Mammary epithelial cell (primary cell): ENCODE measurements around the gene SEMA3A.

Experiments
- EZH2 ChIP-seq: IDR thresholded peaks from 2 replicates; pipeline ENCODE4 v1.6.1; 2012; ENCODE audit warnings: low read length, inconsistent platforms, borderline replicate concordance
- TF ChIP-seq, protein P1 (sequence below), 2 donors: IDR thresholded peaks in 1 of 2; conservative IDR thresholded peaks in 1 of 2; 2 replicates each; pipeline ENCODE4 v1.5.1; 2011 to 2012; ENCODE audit warnings: inconsistent platforms in 2 of 2, low read length in 2 of 2, mild to moderate bottlenecking in 2 of 2, control low read depth in 1 of 2, low read depth in 1 of 2; ENCODE audit not compliant: insufficient read depth in 1 of 2; ENCODE audit errors: extremely low read depth in 1 of 2

DNA sequence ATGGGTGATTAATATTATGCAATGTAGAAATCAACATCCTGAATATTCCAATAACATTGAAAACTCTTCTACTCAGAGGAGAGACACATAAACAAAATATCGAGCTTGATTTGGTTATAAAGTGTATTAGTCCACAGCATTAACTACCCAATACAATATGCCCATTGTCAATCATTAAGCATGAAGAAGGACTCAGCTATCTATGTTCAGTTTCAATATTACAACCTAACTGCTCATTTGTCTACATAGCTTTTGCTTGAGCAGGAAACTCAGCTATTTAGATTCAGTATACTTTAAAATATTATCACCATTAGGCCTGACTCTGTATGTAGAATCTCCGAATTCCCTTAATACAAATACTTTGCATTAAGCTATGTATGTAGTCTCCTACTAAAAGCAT, 262.6 kb downstream of the SEMA3A start:
- TF ChIP-seq, protein P1, sequence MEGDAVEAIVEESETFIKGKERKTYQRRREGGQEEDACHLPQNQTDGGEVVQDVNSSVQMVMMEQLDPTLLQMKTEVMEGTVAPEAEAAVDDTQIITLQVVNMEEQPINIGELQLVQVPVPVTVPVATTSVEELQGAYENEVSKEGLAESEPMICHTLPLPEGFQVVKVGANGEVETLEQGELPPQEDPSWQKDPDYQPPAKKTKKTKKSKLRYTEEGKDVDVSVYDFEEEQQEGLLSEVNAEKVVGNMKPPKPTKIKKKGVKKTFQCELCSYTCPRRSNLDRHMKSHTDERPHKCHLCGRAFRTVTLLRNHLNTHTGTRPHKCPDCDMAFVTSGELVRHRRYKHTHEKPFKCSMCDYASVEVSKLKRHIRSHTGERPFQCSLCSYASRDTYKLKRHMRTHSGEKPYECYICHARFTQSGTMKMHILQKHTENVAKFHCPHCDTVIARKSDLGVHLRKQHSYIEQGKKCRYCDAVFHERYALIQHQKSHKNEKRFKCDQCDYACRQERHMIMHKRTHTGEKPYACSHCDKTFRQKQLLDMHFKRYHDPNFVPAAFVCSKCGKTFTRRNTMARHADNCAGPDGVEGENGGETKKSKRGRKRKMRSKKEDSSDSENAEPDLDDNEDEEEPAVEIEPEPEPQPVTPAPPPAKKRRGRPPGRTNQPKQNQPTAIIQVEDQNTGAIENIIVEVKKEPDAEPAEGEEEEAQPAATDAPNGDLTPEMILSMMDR (conservative IDR thresholded peaks at IDR 0.05 in 1 of 2, IDR thresholded peaks at IDR 0.05 in 1 of 2; ENCODE audit: extremely low read depth in 1 of 2, insufficient read depth in 1 of 2, low read depth in 1 of 2, low read length in 2 of 2), result no peak
- no peak for TF ChIP-seq EZH2
